DMS53 treated with DMSO at 0.1 percent for 48 hours (cell line): Measurements from ENCODE around the gene PTPN3.

Experiments
- DNase-seq: peaks from one replicate; lab custom pipeline; 2025; ENCODE audit not compliant: unreplicated experiment; lab: John Stamatoyannopoulos, UW

Gene PTPN3

GRCh38 chr9:109428854-109429253, 69.3 kb downstream of the PTPN3 start:
- DNase-seq: no peak

GRCh38 chr9:109427886-109428285, 70.2 kb downstream of the PTPN3 start:
- no peak for DNase-seq

- DNase-seq: no peak
Measured at GRCh38 chr9:109426626-109427402, 71.3 kb downstream of the PTPN3 start.

- no peak for DNase-seq
Measured at GRCh38 chr9:109424618-109425017, 73.5 kb downstream of the PTPN3 start.

- no peak for DNase-seq
Measured at GRCh38 chr9:109423877-109424276, 74.2 kb downstream of the PTPN3 start.

GRCh38 chr9:109422641-109423040, 75.5 kb downstream of the PTPN3 start:
- no peak for DNase-seq

GRCh38 chr9:109421026-109421970, 76.8 kb downstream of the PTPN3 start:
- DNase-seq: no peak

- no peak for DNase-seq
Measured at GRCh38 chr9:109419531-109419930, 78.6 kb downstream of the PTPN3 start.

GRCh38 chr9:109418827-109419226, 79.3 kb downstream of the PTPN3 start:
- no peak for DNase-seq

- DNase-seq: no peak
Measured at GRCh38 chr9:109417585-109418544, 80.2 kb downstream of the PTPN3 start.

GRCh38 chr9:109417054-109417453, 81.1 kb downstream of the PTPN3 start:
- no peak for DNase-seq

- no peak for DNase-seq
Measured at GRCh38 chr9:109416135-109416706, 81.9 kb downstream of the PTPN3 start.

GRCh38 chr9:109414125-109414785, 83.9 kb downstream of the PTPN3 start:
- DNase-seq: no peak

GRCh38 chr9:109411798-109412352, 86.2 kb downstream of the PTPN3 start:
- no peak for DNase-seq

- no peak for DNase-seq
Measured at GRCh38 chr9:109411069-109411761, 86.9 kb downstream of the PTPN3 start.

- no peak for DNase-seq
Measured at GRCh38 chr9:109409773-109410397, 88.2 kb downstream of the PTPN3 start.

GRCh38 chr9:109408759-109409462, 89.2 kb downstream of the PTPN3 start:
- DNase-seq: no peak

GRCh38 chr9:109403766-109404320, 94.3 kb downstream of the PTPN3 start:
- no peak for DNase-seq
